OCI-LY7 (cell line): ENCODE results near the gene MAGEB6.

ENCODE experiments used
- CTCF ChIP-seq: fragments of 200-600 bp; sonication (generic); conservative IDR thresholded peaks from 2 replicates; pipeline ENCODE4 v1.5.1; 2014; ENCODE audit warnings: mild to moderate bottlenecking, antibody characterized with exemption, low read length, moderate library complexity, mixed read lengths
- EZH2phosphoT487 ChIP-seq: fragments of 200-600 bp; sonication (generic); IDR thresholded peaks from 2 replicates; pipeline ENCODE4 v1.6.1; 2018; ENCODE audit warnings: low read depth, borderline replicate concordance, mild to moderate bottlenecking, mixed run types, antibody characterized with exemption, low read length, moderate library complexity, mixed read lengths

GRCh38 chrX:26203561-26203960 is 11.3 kb downstream of the MAGEB6 start:
- TF ChIP-seq EZH2phosphoT487 (no peak), CTCF (no peak)
